GM21390 (cell line): Measurements from ENCODE around the gene RPAP3.

Source experiments
- ATAC-seq: cut with Tn5 transposase; IDR thresholded peaks from one replicate; pipeline ENCODE4 v1.9.1; 2021; ENCODE audit not compliant: unreplicated experiment

The RPAP3 gene

GRCh38 chr12:47612953-47613352, 92.9 kb downstream of the RPAP3 start:
- ATAC-seq, result no peak

DNA sequence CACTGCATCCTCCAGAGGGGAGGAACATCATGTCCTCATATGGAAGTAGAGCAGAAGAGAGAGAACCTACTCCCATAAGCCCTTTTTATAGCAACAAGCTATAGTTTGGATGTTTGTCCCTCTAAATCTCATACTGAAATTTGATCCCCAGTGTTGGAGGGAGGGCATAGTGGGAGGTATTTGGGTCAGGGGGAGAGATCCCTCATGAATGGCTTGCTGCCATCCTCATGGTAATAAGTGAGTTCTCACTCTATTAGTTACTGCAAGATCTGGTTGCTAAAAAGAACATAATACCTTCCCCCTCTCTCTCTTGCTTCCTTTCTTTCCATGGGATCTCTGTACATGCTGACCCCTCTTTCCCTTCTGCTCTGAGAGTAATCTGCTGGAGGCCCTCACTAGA, 93.9 kb downstream of the RPAP3 start:
- ATAC-seq, result no peak
